ENCODE measurements around the gene TMEM179.

The TMEM179 gene

GRCh38 chr14:104545151-104545941, 59.2 kb downstream of the TMEM179 start:
- no peak overlapping the region for H2AFZ ChIP-seq (ENCODE audit: low read depth, low read length)
- no peak overlapping the region for H3K9ac ChIP-seq (ENCODE audit: low read length)
- H3K79me2 ChIP-seq (ENCODE audit: low read length): no peaks in the 10 kb centered on the region
- H3K4me2 ChIP-seq (ENCODE audit: low read length): no peak overlapping the region
- no peak overlapping the region for H3K4me3 ChIP-seq (ENCODE audit: low read length)
- TF ChIP-seq EZH2phosphoT487 (IDR thresholded peaks at IDR 0.05; ENCODE audit: low read depth) (no peak), CTCF (IDR thresholded peaks at IDR 0.05; ENCODE audit: low read depth, low read length) (no peak)
- H3K27me3 ChIP-seq (ENCODE audit: low read depth, low read length): peaks cover 34% of the 10 kb centered on the region
- H3K9me3 ChIP-seq (ENCODE audit: insufficient read depth, low read length): no peaks in the 10 kb centered on the region
- no peak overlapping the region for H3K27ac ChIP-seq (ENCODE audit: low read length)
- H3K4me1 ChIP-seq (ENCODE audit: low read length): no peaks in the 10 kb centered on the region
- H4K20me1 ChIP-seq (ENCODE audit: insufficient read depth, low read length): no peaks in the 10 kb centered on the region
- H3K36me3 ChIP-seq (replicated peaks; ENCODE audit: low read depth, low read length): no peaks in the 10 kb centered on the region

DNA sequence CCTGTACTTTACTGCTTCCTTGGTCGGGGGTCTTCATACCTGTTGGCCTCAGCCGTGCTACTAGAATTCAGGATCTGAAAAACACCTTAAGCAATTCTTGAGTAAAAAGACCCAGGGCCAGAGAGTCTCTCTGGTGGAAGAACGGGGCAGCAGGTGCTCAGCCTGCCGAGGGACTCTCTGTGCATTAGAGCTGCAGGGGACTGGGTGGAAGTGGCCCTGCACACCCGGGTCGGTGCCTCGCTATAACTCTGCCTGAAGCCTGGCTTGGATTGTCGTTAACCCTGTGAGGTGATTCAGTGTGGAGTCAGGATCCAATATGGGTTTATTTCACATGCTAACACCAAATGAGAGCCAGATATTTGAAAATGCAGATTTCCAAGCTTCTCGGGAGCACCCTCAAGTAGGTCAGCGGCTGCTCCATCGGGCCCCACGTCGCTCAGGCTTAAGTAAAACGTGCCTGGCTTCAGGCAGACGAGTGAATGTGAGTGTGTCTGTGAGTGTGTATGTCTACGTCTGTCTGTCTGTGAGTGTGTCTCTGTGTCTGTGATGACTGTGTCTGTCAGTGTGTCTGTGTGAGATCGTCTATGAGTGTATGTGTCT, 60.1 kb downstream of the TMEM179 start:
- H3K27ac ChIP-seq (ENCODE audit: low read length): no peak overlapping the region

DNA sequence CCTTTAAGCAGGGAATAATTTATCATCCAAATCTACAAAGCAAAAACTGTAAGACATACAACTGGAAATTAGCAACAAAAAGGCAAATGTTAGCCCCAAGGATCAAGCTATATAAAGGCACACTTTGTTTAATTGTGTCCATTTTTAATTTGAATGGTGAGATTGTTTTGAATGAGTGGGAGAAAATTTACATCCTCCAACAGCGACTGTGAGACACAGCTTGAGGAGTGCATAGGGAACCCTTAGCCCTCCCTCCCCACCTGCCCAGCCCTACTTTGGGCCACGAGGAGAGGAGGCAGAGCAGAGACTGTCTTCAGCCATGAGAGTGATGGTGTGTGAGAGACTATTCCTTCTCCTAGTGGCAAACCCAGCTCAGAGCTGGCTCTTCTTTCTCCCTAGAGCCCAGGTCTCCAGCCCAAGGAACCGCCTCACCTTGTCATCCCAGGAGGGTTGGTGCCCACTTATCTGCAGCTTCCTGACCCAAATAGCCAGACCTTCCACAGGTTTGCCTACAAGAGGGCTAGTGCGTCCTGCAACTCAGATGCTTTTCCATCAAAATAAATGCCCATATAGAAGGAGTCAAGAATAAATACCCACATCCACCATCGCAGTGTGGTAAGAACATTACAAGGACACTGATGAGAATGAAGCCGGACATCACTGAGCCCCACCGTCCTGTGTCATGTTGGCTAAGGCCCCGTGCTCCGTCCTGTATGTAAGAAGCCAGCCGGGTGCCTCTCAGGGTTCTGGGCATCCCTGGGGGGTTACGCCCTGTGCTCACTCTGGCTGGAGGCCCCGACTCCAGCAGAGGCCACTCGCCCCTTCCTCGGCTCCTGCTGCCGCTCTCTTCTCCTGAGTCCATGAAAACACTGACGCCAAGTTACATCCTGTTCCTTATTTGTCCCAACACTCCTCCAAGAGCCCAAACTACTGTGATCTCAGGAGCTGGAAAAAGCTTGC, 61.4 kb downstream of the TMEM179 start:
- no peaks in the 10 kb centered on the region for H4K20me1 ChIP-seq (ENCODE audit: insufficient read depth, low read length)
- peaks cover 30% of the 10 kb centered on the region for H3K27me3 ChIP-seq (ENCODE audit: low read depth, low read length)
- no peaks in the 10 kb centered on the region for H3K9me3 ChIP-seq (ENCODE audit: insufficient read depth, low read length)
- H3K36me3 ChIP-seq (replicated peaks; ENCODE audit: low read depth, low read length): no peaks in the 10 kb centered on the region
- no peaks in the 10 kb centered on the region for H3K4me1 ChIP-seq (ENCODE audit: low read length)
- TF ChIP-seq CTCF (IDR thresholded peaks at IDR 0.05; ENCODE audit: low read depth, low read length) (no peak), EZH2phosphoT487 (IDR thresholded peaks at IDR 0.05; ENCODE audit: low read depth) (no peak)
- H3K4me2 ChIP-seq (ENCODE audit: low read length): no peak overlapping the region
- no peak overlapping the region for H3K9ac ChIP-seq (ENCODE audit: low read length)
- no peak overlapping the region for H3K27ac ChIP-seq (ENCODE audit: low read length)
- no peak overlapping the region for H3K4me3 ChIP-seq (ENCODE audit: low read length)
- no peak overlapping the region for H2AFZ ChIP-seq (ENCODE audit: low read depth, low read length)
- no peaks in the 10 kb centered on the region for H3K79me2 ChIP-seq (ENCODE audit: low read length)

More for the DNA sequence above, 60.1 kb downstream of the TMEM179 start:
- H4K20me1 ChIP-seq (ENCODE audit: insufficient read depth, low read length): no peaks in the 10 kb centered on the region
- no peaks in the 10 kb centered on the region for H3K36me3 ChIP-seq (replicated peaks; ENCODE audit: low read depth, low read length)
- no peak overlapping the region for H3K4me3 ChIP-seq (ENCODE audit: low read length)
- H3K9ac ChIP-seq (ENCODE audit: low read length): no peak overlapping the region
- no peak overlapping the region for H2AFZ ChIP-seq (ENCODE audit: low read depth, low read length)
- H3K4me2 ChIP-seq (ENCODE audit: low read length): no peak overlapping the region
- H3K9me3 ChIP-seq (ENCODE audit: insufficient read depth, low read length): no peaks in the 10 kb centered on the region
- TF ChIP-seq CTCF (IDR thresholded peaks at IDR 0.05; ENCODE audit: low read depth, low read length) (no peak), EZH2phosphoT487 (IDR thresholded peaks at IDR 0.05; ENCODE audit: low read depth) (no peak)
- H3K27me3 ChIP-seq (ENCODE audit: low read depth, low read length): peaks cover 30% of the 10 kb centered on the region
- no peaks in the 10 kb centered on the region for H3K4me1 ChIP-seq (ENCODE audit: low read length)
- no peaks in the 10 kb centered on the region for H3K79me2 ChIP-seq (ENCODE audit: low read length)
